ENCODE results near the gene EN1. TPM values are rescaled to one million over a fixed set of nuclear protein-coding genes. Genes with fewer than 3 reads are reported as not detected.

EN1 gene
- total RNA-seq, 1 donor from 2014 or later: not detected

GRCh38 chr2:118805064-118805690 lies 42.3 kb downstream of the EN1 start:
- Histone ChIP-seq H3K27me3 (ENCODE audit: control insufficient read depth, insufficient read depth, low read length) (peaks cover 17% of the 10 kb centered on the region), H3K36me3 (ENCODE audit: control insufficient read depth, insufficient read depth, low read length) (no peaks in the 10 kb centered on the region), H3K4me3 (ENCODE audit: low read depth, low read length) (no peak overlapping the region)
- no peak for DNase-seq (ENCODE audit: low read depth)
- no peak for TF ChIP-seq CTCF (IDR thresholded peaks at IDR 0.05; ENCODE audit: insufficient read depth, low read length, poor library complexity, severe bottlenecking)

GRCh38 chr2:118803012-118803411 lies 44.4 kb downstream of the EN1 start:
- H3K36me3 ChIP-seq (ENCODE audit: control insufficient read depth, insufficient read depth, low read length): no peaks in the 10 kb centered on the region
- no peak overlapping the region for H3K4me3 ChIP-seq (ENCODE audit: low read depth, low read length)
- peaks cover 10% of the 10 kb centered on the region for H3K27me3 ChIP-seq (ENCODE audit: control insufficient read depth, insufficient read depth, low read length)
- no peak for TF ChIP-seq CTCF (IDR thresholded peaks at IDR 0.05; ENCODE audit: insufficient read depth, low read length, poor library complexity, severe bottlenecking)
- DNase-seq (ENCODE audit: low read depth): no peak

GRCh38 chr2:118801151-118801550 lies 46.3 kb downstream of the EN1 start:
- DNase-seq (ENCODE audit: low read depth): no peak
- H3K27me3 ChIP-seq (ENCODE audit: control insufficient read depth, insufficient read depth, low read length): no peaks in the 10 kb centered on the region
- no peaks in the 10 kb centered on the region for H3K36me3 ChIP-seq (ENCODE audit: control insufficient read depth, insufficient read depth, low read length)
- no peak for TF ChIP-seq CTCF (IDR thresholded peaks at IDR 0.05; ENCODE audit: insufficient read depth, low read length, poor library complexity, severe bottlenecking)
- H3K4me3 ChIP-seq (ENCODE audit: low read depth, low read length): no peak overlapping the region

GRCh38 chr2:118800736-118801135 lies 46.7 kb downstream of the EN1 start:
- no peaks in the 10 kb centered on the region for H3K27me3 ChIP-seq (ENCODE audit: control insufficient read depth, insufficient read depth, low read length)
- TF ChIP-seq CTCF (IDR thresholded peaks at IDR 0.05; ENCODE audit: insufficient read depth, low read length, poor library complexity, severe bottlenecking): no peak
- no peak overlapping the region for H3K4me3 ChIP-seq (ENCODE audit: low read depth, low read length)
- H3K36me3 ChIP-seq (ENCODE audit: control insufficient read depth, insufficient read depth, low read length): no peaks in the 10 kb centered on the region
- DNase-seq (ENCODE audit: low read depth): no peak

- TF ChIP-seq CTCF (IDR thresholded peaks at IDR 0.05; ENCODE audit: insufficient read depth, low read length, poor library complexity, severe bottlenecking): no peak
- Histone ChIP-seq H3K27me3 (ENCODE audit: control insufficient read depth, insufficient read depth, low read length) (no peaks in the 10 kb centered on the region), H3K36me3 (ENCODE audit: control insufficient read depth, insufficient read depth, low read length) (no peaks in the 10 kb centered on the region), H3K4me3 (ENCODE audit: low read depth, low read length) (no peak overlapping the region)
- no peak for DNase-seq (ENCODE audit: low read depth)
Observed at GRCh38 chr2:118794546-118794945, 52.9 kb downstream of the EN1 start.

Other genes starting within 250 kb of the EN1 start
- gene MARCO, start 94.5 kb upstream of the EN1 start, total RNA-seq: 0.14 and 0.33 TPM in 2 replicates